ENCODE results near the gene ZNF311.
"Not testable (repeated sequence)": the region's sequence is repeated elsewhere in the genome, so short reads cannot be mapped to it uniquely, and the experiment has no call there.

The ZNF311 gene

DNA sequence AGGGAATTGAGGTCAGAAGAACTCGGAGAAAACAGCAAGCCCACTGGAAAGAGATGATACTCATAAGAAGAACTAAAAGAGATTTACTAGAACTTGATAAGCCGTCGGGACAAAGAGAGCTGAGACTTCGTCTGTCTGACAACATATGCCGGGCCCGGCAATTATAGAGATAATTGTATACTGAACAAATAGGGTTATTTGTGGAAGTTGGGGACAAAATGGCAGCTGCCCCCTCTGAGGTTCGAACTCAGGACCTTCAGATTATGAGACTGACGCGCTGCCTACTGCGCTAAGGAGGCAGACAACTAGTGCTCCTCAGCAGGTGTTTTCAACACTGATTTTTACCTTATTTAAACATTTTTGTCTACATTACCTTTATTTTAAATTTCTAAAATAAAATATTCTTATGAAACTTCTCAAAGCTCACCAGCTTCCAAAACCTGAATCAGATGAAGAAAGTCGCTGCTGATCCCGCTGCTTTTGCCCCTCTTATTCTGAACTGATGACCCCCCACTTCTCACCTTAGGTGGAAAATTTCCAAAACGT is 52.0 kb downstream of the ZNF311 start:
- DNase-seq, result peak; percentile 73

DNA sequence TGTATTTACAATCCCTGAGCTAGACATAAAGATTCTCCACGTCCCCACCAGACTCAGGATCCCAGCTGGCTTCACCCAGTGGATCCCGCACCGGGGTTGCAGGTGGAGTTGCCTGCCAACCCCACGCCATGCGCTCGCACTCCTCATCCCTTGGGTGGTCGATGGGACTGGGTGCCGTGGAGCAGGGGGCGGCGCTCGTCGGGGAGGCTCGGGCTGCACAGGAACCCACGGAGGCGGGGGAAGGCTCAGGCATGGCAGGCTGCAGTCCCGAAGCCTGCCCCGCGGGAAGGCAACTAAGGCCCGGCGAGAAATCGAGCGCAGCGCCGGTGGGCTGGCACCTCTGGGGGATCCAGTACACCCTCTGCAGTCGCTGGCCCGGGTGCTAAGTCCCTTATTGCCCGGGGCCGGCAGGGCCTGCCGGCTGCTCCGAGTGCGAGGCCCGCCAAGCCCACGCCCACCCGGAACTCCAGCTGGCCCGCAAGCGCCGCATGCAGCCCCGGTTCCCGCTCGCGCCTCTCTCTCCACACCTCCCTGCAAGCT is 55.4 kb downstream of the ZNF311 start:
- DNase-seq, result not testable (repeated sequence)

DNA sequence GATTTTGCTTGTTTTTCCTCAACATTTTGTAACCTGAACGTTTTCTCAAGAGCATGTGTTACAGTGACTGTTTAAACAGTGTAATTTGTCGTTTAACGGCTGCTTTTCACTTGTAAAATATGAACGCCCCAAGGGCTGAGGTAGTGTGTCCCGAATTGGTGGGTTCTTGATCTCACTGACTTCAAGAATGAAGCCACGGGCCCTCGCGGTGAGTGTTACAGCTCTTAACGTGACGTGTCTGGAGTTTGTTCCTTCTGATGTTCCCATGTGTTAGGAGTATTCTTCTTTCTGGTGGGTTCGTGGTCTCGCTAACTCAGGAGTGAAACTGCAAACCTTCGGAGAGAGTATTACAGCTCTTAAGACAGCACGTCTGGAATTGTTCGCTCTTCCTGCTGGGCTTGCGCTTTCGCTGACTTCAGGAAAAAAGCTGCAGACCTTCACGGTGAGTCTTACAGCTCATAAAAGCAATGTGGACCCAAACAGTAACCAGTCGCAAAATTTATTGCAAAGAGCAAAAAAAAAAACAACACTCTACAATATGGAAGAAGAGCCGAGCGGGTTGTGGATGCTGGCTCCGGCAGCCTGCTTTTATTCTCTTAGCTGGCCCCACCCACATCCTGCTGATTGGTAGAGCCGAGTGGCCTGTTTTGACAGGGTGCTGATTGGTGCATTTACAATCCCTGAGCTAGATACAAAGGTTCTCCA is 56.2 kb downstream of the ZNF311 start:
- DNase-seq, result no peak

DNA sequence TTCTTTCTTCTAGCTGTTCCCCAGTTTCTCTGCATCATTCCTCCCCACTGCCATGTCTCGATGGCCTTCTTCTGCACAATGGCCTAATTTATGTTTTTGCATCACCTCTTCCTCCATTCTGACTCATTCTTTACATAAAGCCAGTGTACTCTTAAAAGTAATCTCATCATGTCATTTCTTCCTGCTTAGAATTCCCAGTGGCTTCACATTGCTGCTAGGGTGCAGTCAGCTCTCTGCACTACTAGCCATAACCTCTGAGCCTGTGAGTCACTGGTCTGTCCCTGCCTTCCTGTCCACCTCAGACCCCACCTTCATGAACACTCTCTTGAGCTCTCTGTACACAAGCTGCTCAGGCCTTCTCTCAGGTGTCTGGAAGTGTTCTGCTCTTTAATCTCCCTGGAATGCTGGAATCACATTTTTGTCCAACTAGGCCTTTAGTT is 57.3 kb downstream of the ZNF311 start:
- no peak for DNase-seq

DNA sequence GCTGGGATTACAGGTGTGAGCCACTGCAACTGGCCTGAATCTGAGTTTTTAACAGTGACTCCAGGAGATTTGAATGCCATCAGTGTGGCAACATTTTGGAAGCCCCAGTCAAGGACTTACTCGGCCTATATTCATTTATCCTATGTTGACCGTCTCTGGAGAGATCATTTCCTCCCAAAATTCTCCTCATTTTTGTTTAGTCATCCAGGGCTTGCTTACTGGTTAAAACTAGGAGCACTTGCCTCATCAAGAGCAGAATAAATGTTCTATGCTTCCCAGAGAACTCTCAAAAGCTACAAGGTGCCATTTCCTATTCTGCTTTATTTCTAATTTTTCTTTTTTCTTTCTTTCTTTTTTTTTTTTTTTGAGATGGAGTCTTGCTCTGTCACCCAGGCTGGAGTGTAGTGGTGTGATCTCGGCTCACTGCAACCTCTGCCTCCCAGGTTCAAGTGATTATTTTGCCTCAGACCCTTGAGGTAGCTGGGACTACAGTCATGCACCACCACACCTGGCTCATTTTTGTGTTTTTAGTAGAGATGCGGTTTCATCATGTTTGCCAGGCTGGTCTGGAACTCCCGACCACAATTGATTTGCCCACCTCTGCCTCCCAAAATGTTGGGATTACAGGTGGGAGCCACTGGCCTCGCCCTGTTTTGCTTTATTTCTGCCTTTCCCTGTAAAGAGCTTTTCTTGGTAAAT is 57.9 kb downstream of the ZNF311 start:
- no peak for DNase-seq

DNA sequence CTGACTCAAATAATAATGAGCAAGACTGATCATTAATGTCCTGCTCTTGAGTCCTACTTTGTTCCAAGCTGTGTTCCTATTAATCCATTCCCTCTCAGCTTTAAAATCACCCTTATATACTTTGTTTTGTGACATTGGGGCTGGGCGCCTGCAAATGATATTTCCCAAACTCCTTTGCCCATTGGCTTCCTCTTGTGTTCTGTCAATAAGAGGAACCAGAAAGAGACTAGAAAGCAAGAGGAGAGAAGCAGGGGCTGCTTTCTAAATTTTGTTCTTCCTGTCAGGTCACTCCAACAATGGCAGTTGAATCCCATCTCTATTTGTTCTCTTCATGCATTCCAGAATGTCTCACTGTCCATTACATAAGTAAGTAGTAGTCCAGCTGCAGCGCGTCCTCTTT is 59.8 kb downstream of the ZNF311 start:
- DNase-seq, result no peak
